ENCODE measurements around the gene IER2. TPM values are rescaled to one million over a fixed set of nuclear protein-coding genes. Genes with fewer than 3 reads are reported as not detected.

IER2 gene
- total and polyA plus RNA-seq, 2 donors (not counting 1 experiment from before 2014, with no cell fraction given), result 16.5 to 26.4 TPM

GRCh38 chr19:13129384-13129783 lies 20.8 kb upstream of the IER2 start:
- H3K4me3 ChIP-seq (replicated peaks in 1 of 4; ENCODE audit: control extremely low read depth in 1 of 4, insufficient read depth in 1 of 4, low read depth in 3 of 4, low read length in 4 of 4), result no peak overlapping the region
- H3K27ac ChIP-seq (ENCODE audit: insufficient read depth, low read length), result no peak overlapping the region
- H2AFZ ChIP-seq (ENCODE audit: low read length), result no peak overlapping the region
- H3K27me3 ChIP-seq (ENCODE audit: control insufficient read depth, insufficient read depth, low read length), result no peaks in the 10 kb centered on the region
- H3K79me2 ChIP-seq (ENCODE audit: control insufficient read depth, insufficient read depth, low read length), result peaks cover 76% of the 10 kb centered on the region
- H3K4me2 ChIP-seq (ENCODE audit: extremely low read depth, insufficient read depth, low read length), result no peak overlapping the region
- TF ChIP-seq CTCF (conservative IDR thresholded peaks at IDR 0.05 in 1 of 2, IDR thresholded peaks at IDR 0.05 in 1 of 2; ENCODE audit: low read depth in 1 of 2, low read length in 2 of 2), result no peak
- no peaks in the 10 kb centered on the region for H3K9me3 ChIP-seq (ENCODE audit: control insufficient read depth, insufficient read depth, low read depth, low read length)
- no peaks in the 10 kb centered on the region for H4K20me1 ChIP-seq (ENCODE audit: control insufficient read depth, extremely low read depth, insufficient read depth, low read length)
- H3K9ac ChIP-seq (ENCODE audit: insufficient read depth, low read length), result no peak overlapping the region
- DNase-seq (ENCODE audit: low read depth in 2 of 2), result no peak
- no peaks in the 10 kb centered on the region for H3K4me1 ChIP-seq (ENCODE audit: control insufficient read depth, extremely low read depth, insufficient read depth, low read length)
- H3K36me3 ChIP-seq (ENCODE audit: control insufficient read depth, insufficient read depth, low read length), result peaks cover 2% of the 10 kb centered on the region

- Histone ChIP-seq H3K36me3 (ENCODE audit: control insufficient read depth, insufficient read depth, low read length) (peaks cover 13% of the 10 kb centered on the region), H3K27me3 (ENCODE audit: control insufficient read depth, insufficient read depth, low read length) (no peaks in the 10 kb centered on the region), H3K79me2 (ENCODE audit: control insufficient read depth, insufficient read depth, low read length) (peaks cover 78% of the 10 kb centered on the region), H2AFZ (ENCODE audit: low read length) (no peak overlapping the region), H3K9me3 (ENCODE audit: control insufficient read depth, insufficient read depth, low read depth, low read length) (no peaks in the 10 kb centered on the region), H3K4me3 (replicated peaks in 1 of 4; ENCODE audit: control extremely low read depth in 1 of 4, insufficient read depth in 1 of 4, low read depth in 3 of 4, low read length in 4 of 4) (no peak overlapping the region), H3K9ac (ENCODE audit: insufficient read depth, low read length) (no peak overlapping the region), H4K20me1 (ENCODE audit: control insufficient read depth, extremely low read depth, insufficient read depth, low read length) (no peaks in the 10 kb centered on the region), H3K4me2 (ENCODE audit: extremely low read depth, insufficient read depth, low read length) (no peak overlapping the region), H3K27ac (ENCODE audit: insufficient read depth, low read length) (no peak overlapping the region), H3K4me1 (ENCODE audit: control insufficient read depth, extremely low read depth, insufficient read depth, low read length) (no peaks in the 10 kb centered on the region)
- DNase-seq (ENCODE audit: low read depth in 2 of 2), result no peak
- TF ChIP-seq EZH2 (IDR thresholded peaks at IDR 0.05; ENCODE audit: low read length, missing control alignments), result no peak
- no peak for TF ChIP-seq CTCF (conservative IDR thresholded peaks at IDR 0.05 in 1 of 2, IDR thresholded peaks at IDR 0.05 in 1 of 2; ENCODE audit: low read depth in 1 of 2, low read length in 2 of 2)
Measured at GRCh38 chr19:13130886-13131490, 19.2 kb upstream of the IER2 start.

- Histone ChIP-seq H3K4me3 (replicated peaks in 1 of 4; ENCODE audit: control extremely low read depth in 1 of 4, insufficient read depth in 1 of 4, low read depth in 3 of 4, low read length in 4 of 4) (no peak overlapping the region), H3K27me3 (ENCODE audit: control insufficient read depth, insufficient read depth, low read length) (no peaks in the 10 kb centered on the region), H3K9ac (ENCODE audit: insufficient read depth, low read length) (no peak overlapping the region), H3K4me2 (ENCODE audit: extremely low read depth, insufficient read depth, low read length) (no peak overlapping the region), H3K9me3 (ENCODE audit: control insufficient read depth, insufficient read depth, low read depth, low read length) (no peaks in the 10 kb centered on the region), H2AFZ (ENCODE audit: low read length) (no peak overlapping the region), H3K4me1 (ENCODE audit: control insufficient read depth, extremely low read depth, insufficient read depth, low read length) (no peaks in the 10 kb centered on the region), H3K27ac (ENCODE audit: insufficient read depth, low read length) (peak overlapping the region; percentile 1), H3K36me3 (ENCODE audit: control insufficient read depth, insufficient read depth, low read length) (peaks cover 21% of the 10 kb centered on the region), H4K20me1 (ENCODE audit: control insufficient read depth, extremely low read depth, insufficient read depth, low read length) (no peaks in the 10 kb centered on the region), H3K79me2 (ENCODE audit: control insufficient read depth, insufficient read depth, low read length) (peaks cover 65% of the 10 kb centered on the region)
- TF ChIP-seq EZH2 (IDR thresholded peaks at IDR 0.05; ENCODE audit: low read length, missing control alignments), result no peak
- TF ChIP-seq CTCF (conservative IDR thresholded peaks at IDR 0.05 in 1 of 2, IDR thresholded peaks at IDR 0.05 in 1 of 2; ENCODE audit: low read depth in 1 of 2, low read length in 2 of 2), result no peak
- peak; percentile 33 to 89 for DNase-seq (ENCODE audit: low read depth in 2 of 2)
Measured at GRCh38 chr19:13132471-13133180, 17.6 kb upstream of the IER2 start.

Measured in fibroblast of lung (primary cell).